ENCODE results near the gene TMEM247. TPM values are rescaled to one million over a fixed set of nuclear protein-coding genes. Genes with fewer than 3 reads are reported as not detected.
"Not testable (repeated sequence)": the region's sequence is repeated elsewhere in the genome, so short reads cannot be mapped to it uniquely, and the experiment has no call there.

The TMEM247 gene
- total RNA-seq, 1 experiment from 2014 or later = not detected

DNA sequence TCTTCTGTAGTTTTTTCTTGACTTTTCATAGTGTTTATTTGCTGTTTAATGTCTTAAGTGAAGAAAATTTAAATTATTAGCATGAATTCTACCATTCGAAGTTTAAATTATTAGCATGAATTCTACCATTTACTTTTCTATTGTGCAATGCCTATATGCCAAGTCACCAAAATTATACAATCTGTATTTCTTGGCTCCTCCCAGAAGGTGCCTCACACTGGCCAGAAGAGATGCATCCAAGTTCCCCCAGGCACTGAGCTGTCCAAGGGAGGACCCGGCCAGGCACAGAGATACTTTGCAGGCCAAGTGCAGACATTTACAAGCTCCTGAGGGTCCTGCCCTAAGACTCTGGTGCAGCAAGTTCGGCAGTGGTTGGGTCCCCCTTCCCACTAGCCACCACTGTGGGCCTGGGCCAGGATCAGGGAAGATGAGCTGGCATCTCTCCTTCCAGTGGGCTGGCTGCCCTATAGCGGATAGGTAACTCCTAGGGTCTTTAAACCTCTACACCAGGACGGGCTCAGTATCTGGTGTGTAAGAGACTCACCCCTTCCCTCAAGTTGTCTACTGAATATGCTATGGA lies 31.3 kb downstream of the TMEM247 start:
- DNase-seq (ENCODE audit: low read depth) = no peak

DNA sequence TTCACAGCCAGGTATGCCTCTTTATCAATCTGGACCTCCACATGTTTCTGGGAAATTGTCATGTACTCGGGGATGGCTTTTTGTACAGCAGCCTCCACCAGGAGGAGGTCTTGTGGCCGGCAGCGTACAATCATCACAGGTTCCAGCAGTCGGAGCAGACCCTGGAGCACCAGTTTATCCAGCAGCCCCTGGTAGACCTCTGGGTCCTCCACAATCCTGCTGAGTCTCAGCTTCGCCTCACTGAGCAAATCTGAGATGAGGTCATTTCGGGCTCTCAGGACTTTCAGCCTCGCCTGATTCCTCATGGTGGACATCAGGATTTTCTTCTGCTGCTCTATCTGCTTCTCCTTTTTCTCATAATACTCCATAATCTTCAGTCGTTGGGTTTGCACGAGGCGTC lies 32.8 kb downstream of the TMEM247 start:
- DNase-seq (ENCODE audit: low read depth) = no peak

DNA sequence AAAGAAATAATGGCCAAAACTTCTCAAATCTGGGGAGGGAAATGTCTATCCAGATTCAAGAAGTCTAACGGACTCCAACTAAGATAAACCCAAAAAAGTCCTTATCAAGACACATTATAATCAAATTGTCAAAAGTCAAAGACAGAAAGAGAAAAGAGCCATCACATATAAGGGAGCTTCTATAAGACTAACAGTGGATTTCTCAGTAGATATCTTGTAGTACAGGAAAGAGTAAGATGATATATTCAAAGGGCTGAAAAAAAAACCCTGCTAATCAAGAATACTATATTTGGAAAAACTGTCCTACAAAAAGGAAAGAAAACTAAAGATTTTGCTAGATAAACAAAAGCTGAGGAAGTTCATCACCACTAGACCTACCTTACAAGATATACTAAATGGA lies 35.4 kb downstream of the TMEM247 start:
- DNase-seq (ENCODE audit: low read depth) = no peak

DNA sequence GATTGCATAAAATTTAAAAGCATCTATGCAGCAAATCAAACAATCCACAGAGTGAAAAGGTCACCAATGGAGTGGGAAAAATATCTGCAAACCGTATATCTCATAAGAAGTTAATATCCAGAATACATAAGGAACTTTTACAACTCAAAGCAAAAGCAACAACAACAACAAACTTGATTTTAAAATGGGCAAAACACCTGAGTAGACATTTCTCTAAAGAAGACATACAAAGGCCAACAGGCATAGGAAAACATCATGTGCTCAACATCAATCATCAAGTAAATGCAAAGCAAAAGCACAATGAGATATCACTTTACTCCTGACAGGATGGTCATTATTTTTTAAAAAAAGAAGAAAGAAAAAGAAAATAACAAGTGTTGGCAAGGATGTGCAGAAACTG lies 38.1 kb downstream of the TMEM247 start:
- DNase-seq (ENCODE audit: low read depth) = no peak

DNA sequence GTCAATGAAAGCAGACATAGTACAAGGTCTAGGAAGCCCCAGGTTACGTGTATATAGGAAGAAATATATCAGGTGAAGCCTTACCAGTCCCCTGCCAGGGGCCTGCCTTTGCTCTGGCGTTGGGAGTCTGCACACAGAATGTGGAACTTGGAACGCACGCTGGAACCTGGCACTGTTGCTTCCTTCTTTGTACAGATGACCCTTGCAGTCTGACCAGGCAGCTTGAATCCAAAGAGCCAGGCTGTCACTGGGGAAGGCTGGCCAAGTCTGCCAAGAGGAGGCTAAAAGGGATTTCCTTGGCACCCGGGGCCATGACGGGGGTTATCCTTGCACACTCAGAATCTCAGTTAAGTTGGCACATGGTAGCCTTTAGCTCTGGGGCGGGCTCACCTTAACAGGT lies 39.5 kb downstream of the TMEM247 start:
- no peak for DNase-seq (ENCODE audit: low read depth)

DNA sequence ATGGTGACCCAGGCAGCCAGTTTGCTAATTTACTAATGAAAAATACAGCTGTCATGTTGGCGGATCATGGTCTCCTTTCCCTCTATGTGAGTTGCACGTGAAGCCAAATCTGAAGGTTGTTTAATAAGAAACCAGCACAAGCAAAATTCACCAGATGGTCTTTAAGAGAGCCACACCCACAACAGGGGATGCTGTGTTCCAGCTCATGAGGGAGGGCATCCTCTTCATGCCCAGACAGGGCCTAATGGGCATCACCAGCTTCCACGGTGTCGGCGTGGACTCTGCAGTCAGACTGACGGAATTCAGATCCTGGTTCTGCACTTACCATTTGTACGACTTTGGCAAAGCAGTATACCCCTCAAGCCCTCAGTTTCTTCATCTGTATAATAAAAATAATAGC lies 39.9 kb downstream of the TMEM247 start:
- no peak for DNase-seq (ENCODE audit: low read depth)

- no peak for DNase-seq (ENCODE audit: low read depth)
Measured at GRCh38 chr2:46520130-46520711, 40.9 kb downstream of the TMEM247 start.

DNA sequence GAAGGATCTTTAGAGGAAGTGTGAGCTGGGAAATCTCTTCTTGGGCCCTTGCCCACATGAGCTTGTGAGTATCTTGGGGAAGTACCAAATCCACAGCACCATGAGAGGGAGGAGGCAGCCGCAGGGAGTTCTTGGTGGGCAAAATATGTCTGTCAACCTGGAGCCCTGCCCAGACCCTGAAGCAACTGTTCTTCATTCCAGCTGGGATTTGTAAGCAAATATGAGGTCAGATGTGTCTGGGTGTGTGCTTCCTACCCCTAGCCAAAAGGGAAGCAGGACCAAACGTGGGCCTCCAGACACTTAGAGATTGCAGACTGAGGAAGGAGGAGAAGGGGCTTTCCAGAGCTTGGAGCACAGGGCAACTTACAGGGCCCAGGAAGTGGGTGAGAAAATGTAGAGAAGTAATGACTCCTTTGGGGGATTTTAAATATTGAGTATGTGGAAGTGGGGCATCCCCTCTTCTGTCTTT lies 41.9 kb downstream of the TMEM247 start:
- DNase-seq (ENCODE audit: low read depth) = no peak

DNA sequence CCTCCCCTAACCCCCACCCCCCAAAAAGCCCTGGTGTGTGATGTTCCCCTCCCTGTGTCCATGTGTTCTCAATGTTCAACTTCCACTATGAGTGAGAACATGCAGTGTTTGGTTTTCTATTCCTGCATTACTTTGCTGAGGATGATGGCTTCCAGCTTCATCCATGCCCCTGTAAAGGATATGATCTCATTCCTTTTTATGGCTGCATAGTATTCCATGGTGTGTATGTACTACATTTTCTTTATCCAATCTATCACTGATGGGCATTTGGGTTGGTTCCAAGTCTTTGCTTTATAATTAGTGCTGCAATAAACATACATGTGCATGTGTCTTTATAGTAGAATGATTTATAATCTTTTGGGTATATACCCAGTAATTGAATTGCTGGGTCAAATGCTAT lies 43.0 kb downstream of the TMEM247 start:
- DNase-seq (ENCODE audit: low read depth) = not testable (repeated sequence)

DNA sequence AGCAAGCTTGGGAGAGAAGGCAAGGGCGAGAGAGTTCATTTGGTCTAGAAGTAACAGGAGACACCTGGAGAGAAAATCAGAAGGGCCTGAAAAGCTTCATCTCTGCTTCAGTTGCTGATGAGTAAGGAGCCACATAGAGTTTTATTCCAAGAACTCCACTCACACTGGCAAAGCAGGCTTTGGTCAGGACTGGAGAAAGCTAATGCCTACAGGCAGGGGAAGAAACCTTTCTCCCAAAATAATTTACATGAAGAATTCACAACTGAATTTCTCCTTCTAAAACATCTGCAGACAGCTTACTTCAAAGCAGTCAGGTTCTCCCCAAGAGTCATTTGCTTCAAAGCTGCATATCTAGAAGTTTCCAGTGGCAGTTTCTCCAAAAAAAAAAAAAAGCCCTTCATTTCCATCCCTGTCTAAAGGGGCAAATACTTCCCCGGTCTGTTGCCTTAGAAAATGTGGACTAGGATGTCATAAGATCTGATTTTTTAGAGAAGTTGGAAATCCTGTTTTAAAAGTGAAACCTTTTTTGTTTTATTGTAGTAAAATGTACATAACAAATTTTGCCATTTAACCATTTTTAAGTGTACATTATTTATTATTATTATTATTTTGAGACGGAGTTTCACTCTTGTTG lies 46.3 kb downstream of the TMEM247 start:
- no peak for DNase-seq (ENCODE audit: low read depth)

DNA sequence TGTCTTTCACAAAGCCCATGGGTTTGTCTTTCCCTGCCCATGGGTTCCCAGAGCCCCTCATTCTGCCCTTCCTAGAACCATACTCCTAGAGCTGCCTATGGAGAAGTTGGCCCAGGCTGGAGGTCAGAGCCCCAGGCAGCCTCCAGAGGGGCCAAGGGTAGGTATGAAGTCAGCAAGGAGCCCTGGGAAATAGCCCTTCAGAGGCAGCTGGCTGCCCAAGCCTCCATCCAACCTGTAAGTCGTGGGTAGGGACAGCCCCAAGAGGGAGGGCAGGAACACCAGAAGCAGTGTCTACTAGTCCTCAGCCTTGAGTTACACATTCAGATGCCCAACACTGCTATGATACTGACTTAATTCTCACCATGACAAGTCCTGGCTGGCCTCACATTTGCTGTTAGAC lies 49.5 kb downstream of the TMEM247 start:
- no peak for DNase-seq (ENCODE audit: low read depth)

GRCh38 chr2:46530639-46531038 lies 51.3 kb downstream of the TMEM247 start:
- DNase-seq (ENCODE audit: low read depth) = no peak

DNA sequence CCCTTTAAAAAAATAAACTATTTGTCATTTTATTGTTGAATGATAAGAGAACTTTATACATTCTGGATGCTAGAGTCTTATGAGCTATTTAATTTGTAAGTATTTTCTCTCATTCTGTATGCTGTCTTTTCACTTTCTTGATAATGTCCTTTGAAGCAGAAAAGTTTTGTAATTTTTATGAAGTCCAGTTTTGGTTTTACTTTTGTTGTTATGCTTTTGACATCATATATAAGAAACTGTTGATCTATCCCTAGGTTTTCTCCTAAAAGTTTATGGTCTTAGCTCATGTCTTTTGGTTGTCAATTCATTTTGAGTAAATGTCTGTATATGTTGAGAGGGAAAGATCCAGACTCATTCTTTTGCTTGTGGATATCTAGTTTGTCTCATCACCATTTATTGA lies 52.5 kb downstream of the TMEM247 start:
- DNase-seq (ENCODE audit: low read depth) = no peak

Other genes with a start within 250 kb of the TMEM247 start
- gene EPAS1, start 182.2 kb upstream of the TMEM247 start, total RNA-seq (2014; rRNA removed; shearing (Covaris generic)) = 22.0 and 23.7 TPM in 2 replicates
- gene RHOQ, start 62.9 kb downstream of the TMEM247 start, total RNA-seq (2014; rRNA removed; shearing (Covaris generic)) = 33.3 and 42.0 TPM in 2 replicates
- 2.5 and 6.2 TPM in 2 replicates for gene ATP6V1E2, start 63.0 kb downstream of the TMEM247 start, total RNA-seq (2014; rRNA removed; shearing (Covaris generic))
- 22.8 and 43.3 TPM in 2 replicates for gene PIGF, start 137.5 kb downstream of the TMEM247 start, total RNA-seq (2014; rRNA removed; shearing (Covaris generic))
- 44.2 and 47.8 TPM in 2 replicates for gene CRIPT, start 137.7 kb downstream of the TMEM247 start, total RNA-seq (2014; rRNA removed; shearing (Covaris generic))
- 44.8 and 57.2 TPM in 2 replicates for gene SOCS5, start 219.7 kb downstream of the TMEM247 start, total RNA-seq (2014; rRNA removed; shearing (Covaris generic))

Measured in M059J (cell line).